ENCODE measurements around the gene ADIPOQ.

ADIPOQ gene

GRCh38 chr3:186823386-186823785 lies 19.1 kb upstream of the ADIPOQ start:
- TF ChIP-seq, protein P1, sequence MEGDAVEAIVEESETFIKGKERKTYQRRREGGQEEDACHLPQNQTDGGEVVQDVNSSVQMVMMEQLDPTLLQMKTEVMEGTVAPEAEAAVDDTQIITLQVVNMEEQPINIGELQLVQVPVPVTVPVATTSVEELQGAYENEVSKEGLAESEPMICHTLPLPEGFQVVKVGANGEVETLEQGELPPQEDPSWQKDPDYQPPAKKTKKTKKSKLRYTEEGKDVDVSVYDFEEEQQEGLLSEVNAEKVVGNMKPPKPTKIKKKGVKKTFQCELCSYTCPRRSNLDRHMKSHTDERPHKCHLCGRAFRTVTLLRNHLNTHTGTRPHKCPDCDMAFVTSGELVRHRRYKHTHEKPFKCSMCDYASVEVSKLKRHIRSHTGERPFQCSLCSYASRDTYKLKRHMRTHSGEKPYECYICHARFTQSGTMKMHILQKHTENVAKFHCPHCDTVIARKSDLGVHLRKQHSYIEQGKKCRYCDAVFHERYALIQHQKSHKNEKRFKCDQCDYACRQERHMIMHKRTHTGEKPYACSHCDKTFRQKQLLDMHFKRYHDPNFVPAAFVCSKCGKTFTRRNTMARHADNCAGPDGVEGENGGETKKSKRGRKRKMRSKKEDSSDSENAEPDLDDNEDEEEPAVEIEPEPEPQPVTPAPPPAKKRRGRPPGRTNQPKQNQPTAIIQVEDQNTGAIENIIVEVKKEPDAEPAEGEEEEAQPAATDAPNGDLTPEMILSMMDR (IDR thresholded peaks at IDR 0.05; ENCODE audit: extremely low read depth, missing control alignments) = no peak
- no peak for DNase-seq (ENCODE audit: low spot score)

DNA sequence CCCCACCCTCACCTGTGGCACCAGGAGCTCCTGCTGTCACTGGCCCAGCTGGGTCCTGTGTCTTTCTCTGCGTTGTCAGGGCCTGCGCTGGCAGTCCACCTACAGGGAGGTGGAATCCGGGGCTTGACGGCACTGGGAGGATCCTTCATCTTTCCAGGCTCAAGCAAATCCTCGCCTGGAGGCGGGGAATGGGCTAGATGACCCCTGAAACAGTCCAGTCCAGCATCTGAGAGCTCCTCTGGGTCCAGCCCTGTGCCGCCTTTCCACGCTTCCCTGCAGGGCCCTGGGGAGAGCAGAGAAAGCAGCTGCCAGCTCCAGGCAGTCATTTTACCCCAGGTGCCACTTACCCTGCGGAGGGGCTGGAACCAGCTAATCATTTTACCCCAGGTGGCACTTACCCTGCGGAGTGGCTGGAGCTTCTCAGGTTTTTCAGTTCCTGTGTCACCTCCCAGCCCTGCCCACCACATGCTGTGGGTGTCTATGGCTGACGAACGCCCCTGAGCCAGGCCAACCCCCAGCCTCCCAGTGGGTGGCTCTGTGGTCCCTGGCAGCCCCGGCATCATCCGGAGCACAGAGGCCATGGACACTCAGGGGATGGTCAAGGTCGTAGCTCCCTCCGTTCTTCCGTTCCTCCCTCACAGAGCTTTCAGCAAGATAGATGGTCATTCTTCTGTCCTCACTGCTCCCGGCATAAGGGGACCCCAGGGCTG lies 17.9 kb upstream of the ADIPOQ start:
- no peak for DNase-seq (ENCODE audit: low spot score)
- TF ChIP-seq, protein P1 (IDR thresholded peaks at IDR 0.05; ENCODE audit: extremely low read depth, missing control alignments) = no peak

DNA sequence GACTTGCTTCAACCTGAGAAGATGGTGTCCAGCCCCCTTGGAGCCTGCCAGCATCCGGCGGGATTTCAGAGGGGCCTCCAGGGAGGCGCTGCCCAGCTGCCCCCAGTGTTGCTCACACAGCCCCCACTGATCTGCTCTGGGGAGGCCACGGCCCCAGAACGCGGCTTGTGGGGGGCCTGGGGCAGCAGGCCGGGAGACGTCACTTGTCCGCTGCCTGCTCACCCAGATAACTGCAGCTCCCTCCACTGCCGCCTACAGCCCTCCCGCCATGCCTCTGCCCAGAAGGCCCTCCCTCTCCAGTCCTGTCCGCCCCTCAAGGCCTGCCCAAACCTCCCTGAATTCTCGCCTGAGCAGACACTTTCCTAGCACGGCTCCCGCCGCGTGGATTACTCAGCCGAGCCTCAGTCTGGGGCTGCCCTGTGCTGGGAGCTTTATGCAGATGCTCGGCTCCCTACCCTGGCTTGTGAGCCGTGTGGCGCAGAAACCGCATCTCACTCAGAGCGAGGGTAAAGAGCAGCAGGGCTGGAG lies 17.2 kb upstream of the ADIPOQ start:
- TF ChIP-seq, protein P1 (IDR thresholded peaks at IDR 0.05; ENCODE audit: extremely low read depth, missing control alignments) = no peak
- DNase-seq (ENCODE audit: low spot score) = no peak

GRCh38 chr3:186825872-186826409 lies 16.6 kb upstream of the ADIPOQ start:
- DNase-seq (ENCODE audit: low spot score) = no peak
- TF ChIP-seq, protein P1 (IDR thresholded peaks at IDR 0.05; ENCODE audit: extremely low read depth, missing control alignments) = no peak

DNA sequence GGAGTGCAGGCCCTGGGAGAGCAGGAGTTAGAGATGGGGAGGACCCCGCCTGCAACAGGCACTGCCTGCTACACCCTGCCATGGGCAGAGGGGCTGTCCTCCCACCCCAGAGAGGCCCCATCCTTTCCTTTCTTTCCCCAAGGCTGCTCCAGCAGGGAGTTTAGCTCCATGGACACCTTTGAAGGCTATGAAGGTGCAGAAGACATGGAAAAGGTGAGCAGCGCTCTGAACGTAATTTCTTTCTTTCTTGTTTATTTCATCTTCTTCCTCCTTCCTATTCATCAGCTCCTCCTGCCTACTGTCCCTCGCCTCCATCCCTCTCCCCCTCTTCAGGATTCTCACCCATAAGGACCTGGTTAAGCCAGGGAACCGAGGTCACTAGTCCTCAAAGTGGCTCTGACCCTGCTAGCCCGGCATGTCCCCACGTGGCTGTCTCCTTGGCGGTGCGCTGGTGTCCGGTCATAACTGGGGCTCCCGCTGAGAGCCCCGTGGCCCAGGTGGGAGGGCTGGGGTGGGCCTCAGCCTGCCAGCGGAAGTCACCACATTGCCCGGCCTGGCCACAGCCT lies 16.0 kb upstream of the ADIPOQ start:
- TF ChIP-seq, protein P1 (IDR thresholded peaks at IDR 0.05; ENCODE audit: extremely low read depth, missing control alignments) = no peak
- DNase-seq (ENCODE audit: low spot score) = no peak

DNA sequence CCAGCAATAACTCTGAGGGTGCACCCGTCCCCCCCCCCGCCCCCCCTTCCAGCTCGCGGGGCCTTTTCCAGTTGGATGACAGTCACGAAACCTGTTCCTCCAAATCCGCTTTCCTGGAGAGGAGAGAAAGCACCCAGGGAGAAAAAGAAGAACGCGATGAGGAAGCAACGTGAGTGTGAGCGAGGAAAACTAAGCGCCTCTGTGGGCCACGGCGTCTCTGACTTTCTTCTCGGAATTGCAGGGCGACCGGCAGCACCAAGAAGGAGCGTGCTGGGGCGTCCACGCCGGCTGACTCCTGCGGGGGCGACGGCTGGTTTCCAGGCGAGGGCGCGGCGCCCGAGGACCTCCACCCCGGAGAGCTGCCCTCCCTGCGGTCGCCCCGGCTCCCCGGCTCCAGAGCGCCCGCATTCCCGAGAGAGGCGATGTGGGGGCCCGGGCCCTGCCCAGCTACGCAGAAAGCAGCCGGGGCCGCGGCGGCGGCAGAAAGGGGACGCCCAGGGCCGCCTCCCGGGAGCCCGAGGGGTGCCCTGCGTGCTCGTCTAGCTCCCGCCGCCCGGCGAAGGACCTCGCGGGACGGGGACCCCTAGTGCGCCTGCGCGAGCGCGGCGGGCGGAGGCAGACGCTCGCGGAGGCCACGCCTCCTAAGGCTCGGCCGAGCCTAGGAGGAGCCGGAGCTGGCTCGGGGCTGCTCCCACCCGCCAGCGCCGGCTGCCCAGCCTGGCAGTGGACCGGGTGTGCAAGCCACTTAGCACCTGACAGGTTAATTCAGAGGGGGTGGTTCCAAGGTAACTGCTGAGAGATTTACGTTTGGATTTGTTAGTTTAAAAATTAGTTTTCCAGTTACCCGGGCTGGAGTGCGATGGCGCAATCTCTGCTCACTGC lies 15.3 kb upstream of the ADIPOQ start:
- TF ChIP-seq, protein P1 (IDR thresholded peaks at IDR 0.05; ENCODE audit: extremely low read depth, missing control alignments) = no peak
- peak; percentile 99 for DNase-seq (ENCODE audit: low spot score)
